HG03097 (cell line): Measurements from ENCODE around the gene USP21.

ENCODE experiments used
- ATAC-seq: cut with Tn5 transposase; IDR thresholded peaks from one replicate; pipeline ENCODE4 v1.9.1; 2021; ENCODE audit not compliant: unreplicated experiment, low FRiP score

Gene USP21

DNA sequence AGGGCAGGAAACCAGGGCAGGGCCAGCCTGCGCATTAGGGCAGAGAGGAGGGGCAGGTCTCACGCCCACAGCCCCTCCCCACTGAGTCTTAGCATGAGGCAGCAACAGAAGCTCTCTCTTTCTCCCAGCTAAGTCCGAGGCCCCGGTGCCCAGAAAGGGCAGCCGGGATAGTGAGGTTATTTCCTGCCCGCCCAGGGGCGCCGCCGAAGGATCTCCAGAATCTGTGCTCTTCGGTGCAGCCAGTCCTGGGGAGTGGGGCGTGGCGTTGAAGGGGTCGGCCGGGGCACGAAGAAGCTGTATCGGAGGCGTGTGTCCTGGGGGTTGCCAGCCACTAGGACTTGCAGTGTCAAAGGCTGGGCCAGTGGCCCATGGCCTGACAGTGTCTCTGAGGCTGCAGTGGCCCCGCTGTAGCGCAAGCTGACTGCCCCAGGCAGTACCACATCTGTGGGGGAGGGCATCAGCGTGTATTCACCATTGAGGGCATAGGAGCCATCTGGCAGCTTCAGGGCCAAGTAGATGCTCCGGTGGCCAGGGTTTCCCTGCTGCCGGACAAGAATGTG, 31.7 kb downstream of the USP21 start:
- no peak for ATAC-seq

DNA sequence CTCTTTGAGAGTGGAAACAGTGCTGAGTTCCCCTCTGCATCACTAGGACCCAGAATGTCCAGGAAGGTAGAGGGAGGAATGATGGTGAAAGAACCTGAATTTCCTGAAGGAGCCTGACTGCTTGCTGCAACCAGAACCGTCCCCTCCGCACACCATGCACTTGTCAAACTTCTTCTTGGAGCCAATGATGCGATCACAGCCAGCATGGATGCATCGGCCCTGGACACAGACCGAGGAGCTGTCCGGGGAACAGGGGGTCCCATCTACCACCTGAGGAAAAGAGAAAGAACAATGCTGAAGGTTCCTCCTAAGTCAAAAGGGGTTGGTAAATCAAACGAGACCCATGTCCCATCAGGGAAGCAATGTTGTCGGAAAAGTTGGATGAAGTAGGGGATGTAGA, 32.7 kb downstream of the USP21 start:
- ATAC-seq: no peak

DNA sequence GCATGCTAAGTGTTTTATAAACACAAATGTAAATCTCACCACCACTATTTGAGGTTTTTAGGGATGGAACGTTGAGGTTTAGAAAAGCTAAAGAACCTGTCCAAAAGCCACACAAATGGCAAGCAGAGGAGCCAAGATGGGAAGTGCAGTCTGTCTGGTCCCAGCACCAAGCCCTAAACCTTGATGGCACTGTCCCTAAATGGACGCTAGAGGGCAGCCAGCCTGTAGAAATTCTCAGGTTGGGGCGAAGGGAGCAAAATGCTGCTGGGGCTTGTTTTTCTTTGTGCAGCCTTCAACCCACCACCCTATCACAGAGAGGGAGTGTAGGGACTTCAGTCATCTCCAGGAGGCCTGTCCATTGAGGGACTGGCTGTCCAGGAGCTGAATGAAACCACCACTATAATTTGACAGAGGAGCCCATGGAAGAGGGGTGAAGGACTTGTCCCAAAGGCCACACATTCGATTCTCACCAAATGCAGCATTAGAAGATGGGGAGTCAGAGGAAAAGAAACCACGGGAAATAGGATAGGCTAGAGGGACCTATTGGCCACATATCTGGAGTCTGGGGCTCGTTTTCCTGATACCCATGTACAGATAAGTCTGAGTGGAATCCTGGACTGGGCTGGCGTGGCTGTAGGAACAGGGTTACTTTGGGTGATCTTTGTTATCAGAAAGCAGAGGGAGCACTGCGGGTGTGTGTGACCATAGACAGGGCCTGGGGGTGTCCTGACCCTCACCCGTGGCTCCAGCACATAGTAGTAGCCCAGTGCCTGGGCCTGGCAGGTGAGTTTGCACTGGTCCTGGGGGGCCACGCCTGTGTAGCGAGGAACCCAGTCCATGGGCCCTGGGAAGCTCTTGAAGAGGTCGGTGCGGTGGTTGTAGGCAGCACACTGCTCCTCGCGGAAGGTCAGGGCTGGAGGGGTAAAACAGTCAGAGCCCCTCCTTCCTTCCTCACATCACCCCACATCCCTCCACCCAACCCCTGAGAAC, 33.5 kb downstream of the USP21 start:
- peak; percentile 48 for ATAC-seq

DNA sequence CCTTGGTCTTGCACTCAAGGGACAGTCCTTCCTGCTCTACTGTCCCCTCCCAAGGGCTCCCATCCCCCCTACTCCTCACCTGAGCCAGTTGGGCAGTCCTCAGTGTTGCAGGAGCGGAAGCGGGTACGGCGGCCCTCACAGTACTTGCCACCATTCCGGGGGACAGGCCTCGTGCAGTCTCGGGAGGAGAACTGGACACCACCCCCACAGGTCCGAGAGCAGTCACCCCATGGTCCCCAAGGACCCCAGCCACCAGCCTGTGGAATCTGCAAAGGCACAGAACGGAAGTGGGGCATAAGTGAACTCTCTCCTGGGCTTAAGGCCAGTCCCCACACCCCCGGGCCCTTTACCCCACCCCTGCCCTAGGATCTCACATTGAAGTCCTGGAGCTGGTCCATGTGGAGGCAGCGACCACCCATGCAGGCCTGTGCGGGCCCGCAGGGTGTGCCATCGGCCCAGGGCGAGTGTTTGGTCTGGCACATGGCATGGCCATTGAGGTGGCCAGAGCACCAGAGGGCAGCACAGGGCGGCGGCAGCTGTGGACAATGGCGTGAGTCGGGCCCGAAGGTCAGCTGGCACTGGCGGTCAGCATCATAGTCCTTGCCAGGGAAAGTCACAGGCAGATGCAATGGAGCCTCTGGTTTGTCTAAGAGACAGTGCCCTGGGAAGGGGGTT, 34.4 kb downstream of the USP21 start:
- ATAC-seq: no peak

DNA sequence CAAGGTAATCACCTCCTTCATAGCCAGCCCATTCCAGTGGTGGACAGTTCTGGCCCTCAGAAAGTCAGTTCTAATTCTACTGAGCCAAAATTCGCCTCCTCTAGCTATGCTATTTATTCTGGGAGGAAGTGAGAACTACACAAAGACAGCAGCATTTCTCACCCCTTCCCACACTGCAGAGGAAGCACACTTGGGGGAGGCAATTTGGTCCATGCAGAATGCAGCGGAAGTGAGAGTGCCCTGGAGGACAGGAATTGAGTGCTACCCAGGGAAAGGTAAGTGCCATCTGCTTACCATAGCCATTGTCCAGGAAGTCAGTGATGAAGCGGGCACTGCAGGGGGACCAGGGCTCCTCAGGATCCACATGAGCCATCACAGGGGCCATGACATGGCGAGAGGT, 35.9 kb downstream of the USP21 start:
- no peak for ATAC-seq

DNA sequence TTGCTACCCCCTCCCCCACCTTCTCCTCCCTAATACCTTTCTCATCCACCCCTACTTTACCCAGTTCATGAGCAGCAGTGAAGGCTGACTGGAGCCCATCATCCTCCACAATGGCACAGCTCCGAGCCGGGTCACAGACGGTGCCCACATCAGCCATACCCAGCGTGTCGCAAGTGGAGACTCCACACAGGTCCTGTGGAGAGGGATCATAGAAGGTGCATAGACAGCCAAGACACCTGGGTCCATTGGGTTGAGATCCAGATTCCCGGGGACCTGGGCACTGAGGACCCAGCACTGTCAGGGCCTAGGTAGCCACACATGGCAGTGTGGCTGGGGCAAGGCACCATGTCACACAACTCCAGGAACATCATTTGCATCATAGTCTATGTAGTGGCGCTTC, 36.8 kb downstream of the USP21 start:
- no peak for ATAC-seq

DNA sequence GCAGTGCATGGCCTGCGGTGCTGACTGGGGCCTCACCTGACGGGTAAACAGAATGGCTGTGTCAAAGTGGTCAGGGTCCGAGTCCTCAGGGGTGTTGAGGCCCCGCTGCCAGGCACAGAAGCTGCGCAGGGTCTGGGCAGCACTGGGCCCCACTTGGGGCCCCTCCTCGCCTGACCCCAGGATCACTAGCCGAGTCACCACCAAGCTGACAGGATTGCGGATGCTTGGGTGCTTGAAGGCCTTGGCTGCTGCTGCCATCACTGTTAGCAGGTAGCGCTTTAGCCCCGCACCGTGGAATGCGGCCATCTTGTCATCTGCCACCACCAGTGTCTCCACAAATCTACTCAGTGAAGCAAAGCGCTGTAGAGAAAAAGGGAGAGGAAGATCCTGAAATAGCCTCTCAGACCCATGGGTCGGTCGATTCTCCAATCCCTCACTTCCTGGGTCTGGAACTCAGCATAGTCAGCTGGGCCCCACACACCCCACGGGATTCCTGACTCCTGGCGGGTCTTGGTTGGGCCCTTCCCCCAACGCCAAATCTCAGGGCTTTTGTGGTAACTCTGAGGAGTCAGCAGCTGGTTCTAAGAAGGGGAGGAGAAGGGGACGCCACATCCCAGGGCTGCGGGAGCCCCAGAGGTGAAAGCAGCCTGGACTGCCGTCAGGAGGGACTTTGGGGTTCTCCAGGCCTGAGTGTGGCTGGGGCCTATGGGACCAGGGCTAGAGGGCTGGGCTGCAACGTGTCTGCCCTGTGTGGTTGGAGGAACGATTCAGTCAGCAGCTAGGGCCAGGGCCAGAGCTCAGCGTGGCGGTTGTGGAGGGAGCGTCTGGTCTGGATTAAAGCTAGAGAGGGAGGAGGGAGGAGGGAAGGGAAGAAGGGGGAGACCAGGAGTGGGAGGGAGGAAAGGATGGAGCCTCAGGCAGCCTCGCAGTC, 37.5 kb downstream of the USP21 start:
- no peak for ATAC-seq

DNA sequence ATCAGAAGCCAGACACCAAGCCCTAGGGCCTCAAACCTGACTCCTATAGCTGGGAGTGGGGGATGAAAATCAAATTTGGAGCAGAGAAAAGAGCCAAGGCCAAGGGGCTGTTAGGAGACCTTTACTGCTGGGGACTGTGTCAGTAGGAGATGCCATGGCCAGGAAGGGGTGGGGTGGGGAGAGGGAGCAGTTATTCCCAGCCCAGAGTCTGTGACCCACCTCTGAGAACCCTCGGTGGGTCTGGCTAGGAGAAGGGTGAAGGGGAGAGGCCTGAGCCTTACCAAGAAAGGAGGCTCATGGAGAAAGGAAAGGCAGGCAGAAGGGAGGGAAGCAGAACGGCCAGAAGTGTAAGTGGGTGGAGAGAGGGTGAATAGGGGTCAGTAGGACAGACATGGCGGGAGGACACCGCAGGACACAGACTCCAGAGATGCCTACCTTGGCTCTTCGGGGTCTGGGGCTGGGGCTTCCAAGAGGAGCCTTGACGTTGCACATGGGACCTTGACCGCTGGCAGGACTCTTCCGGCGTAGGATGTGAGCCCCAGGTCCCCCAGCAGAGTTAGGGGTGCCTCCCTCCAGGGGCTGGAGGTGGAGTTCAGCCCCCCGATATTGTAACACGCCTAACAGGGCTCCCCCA, 38.4 kb downstream of the USP21 start:
- ATAC-seq: no peak

DNA sequence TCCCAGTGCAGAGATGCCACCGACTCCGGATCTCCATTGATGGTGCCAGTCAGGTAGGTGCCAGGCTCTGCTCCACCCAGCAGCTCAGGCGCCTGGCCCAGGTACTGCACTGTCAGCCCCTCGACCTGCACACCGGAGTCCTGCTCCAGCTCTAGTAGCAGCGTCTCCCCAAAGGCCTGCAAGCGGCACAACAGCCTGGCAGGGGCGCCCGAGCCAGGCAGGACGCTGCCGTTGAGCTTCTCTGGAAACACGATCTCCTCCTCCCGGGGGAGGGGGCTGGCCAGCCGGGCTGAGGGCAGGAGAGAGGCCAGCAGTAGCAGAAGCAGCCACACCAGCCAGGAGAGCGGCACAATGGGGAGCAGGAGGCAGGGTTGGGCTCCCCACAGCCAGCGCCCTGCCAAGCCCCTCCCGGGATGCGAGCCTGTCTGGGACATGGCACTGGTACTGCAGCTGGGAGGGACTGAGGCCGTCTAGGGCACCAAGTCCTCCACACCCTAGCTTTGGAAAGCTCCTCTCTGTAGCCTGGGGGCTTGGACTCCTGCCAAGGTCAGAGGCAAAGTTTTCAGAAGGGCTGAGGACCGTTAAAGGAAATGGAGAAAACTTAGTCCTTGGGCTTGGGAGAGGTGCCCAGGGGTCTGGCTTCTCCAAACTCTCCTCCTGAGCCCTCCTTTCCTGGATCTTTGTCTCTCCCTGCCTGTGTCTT, 39.0 kb downstream of the USP21 start:
- no peak for ATAC-seq

DNA sequence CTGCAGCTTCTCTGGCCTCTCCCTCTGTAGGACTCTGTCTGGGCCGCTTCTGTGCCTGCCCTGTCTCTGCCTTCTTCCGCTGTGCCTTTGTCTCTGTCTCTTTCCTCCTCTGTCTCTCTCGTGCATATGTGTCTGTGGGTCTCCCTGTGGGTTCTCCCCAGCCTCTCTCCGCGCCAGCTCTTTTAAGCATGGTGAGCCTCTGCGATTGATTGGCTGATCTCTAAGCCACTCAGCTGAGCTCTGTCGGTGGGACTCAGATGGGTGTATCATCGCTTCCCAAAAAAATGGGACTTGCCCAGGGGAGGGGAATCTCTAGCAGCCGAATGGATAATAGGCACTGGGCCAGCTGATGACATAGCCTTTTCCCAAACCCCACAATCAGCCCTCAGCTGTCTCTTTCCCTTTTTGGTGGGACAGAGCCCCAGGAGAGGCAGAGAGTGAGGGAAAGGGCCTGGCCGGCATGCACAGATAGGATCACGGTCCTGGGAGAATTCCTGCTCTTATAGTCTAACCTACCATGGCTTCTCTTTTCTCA, 39.7 kb downstream of the USP21 start, which contains the start of gene ADAMTS4:
Gene ADAMTS4 (minus strand): TSS at position 158 of the 535 bp plus-strand sequence. CDS start 427 bp downstream, outside the sequence.
- ATAC-seq: no peak

DNA sequence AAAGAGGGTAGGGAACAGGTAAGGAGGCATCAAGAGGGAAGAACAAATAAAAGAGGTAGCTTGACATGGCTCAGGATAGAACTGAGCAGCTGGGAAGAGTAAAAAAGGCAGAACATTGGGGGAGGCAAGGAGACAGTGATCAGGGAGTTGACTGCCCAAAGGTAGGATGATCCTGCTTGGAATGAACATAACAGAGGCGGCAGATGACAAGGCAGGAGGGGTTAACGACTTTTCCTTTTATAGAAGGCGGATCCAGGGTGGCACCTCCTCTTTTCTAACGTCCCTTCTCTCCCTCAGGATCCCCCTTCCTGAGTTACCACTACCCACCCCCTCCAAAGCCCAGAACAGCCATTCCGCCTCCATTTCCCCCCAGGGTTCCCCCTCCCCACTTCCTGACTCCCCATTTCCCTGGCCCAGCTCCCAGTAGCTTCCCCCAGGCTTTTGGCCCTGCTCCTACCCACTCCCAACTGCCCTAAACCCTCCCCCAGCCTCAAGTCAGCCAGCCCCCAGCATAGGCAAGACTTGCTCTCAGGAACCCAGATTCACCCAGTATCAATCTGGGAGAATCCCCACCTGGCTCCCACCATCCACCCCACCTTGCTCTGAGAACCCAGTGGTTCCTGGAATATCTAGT, 40.3 kb downstream of the USP21 start:
- no peak for ATAC-seq

DNA sequence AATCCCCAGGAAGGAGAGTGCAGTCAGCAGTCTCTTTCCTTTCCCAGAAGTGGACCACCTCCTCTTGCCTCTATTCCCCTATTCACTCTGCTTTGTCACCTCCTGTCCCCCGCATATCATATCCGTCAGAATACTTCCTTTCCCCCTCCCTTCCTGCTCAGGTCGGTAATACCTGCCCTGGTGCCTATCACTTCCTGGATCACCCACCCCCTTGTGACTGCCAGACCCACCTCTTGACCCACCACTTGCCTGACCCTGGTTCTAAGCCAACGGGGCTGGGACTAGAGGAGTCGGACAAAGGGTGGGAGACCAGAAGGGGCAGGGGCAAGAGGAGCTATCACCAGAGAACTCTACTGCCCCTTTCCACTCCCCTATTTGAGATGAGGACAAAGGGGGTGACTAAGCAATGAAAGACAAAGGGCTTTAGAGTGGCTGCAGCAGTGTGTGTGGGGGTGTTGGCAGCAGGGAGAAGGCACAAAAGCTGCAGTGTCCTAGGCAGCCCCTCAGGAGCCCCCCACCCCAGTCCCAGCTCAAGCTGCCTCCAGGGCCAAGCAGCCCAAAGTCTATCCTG, 41.2 kb downstream of the USP21 start:
- ATAC-seq: no peak

DNA sequence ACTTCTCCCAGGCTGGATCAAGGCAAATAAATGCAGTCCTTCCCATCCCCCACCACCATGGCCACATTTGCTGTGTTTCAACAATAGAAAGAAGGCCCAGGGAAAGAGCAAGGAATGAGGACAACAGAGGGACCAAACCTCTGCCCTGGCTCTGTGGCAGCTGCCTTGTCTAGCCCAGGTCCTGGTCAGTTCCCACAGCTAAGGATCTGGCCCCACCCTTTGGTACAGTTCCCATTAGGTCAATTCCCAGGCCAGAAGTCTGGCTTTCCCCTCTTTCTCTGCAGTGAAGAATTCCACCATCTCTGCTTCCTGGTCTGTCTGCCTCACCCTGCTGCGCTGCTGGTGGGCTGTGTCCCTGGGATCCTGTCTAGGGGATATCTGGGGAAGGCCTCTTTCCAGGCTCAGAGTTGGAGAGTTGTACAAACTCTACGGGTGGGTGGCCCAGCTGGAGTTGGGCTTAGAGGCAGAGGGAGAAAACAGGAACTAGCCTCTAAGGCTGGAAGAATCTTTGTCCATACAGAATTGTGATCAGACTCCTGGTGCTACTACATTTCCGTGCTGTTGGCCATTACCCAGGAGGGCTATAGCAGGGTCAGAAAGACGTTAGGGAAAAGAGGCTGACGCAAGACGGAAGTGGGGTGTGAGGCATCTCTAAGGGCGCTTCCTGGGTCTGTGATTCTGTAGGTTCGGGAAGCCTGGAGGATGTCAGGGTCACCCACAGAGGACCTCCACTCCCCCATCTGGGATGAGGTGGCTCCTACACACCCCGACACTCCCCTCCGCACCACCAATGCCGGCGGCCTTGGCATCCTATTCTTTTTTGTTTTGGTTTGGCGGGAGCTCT, 41.9 kb downstream of the USP21 start:
- ATAC-seq: no peak

DNA sequence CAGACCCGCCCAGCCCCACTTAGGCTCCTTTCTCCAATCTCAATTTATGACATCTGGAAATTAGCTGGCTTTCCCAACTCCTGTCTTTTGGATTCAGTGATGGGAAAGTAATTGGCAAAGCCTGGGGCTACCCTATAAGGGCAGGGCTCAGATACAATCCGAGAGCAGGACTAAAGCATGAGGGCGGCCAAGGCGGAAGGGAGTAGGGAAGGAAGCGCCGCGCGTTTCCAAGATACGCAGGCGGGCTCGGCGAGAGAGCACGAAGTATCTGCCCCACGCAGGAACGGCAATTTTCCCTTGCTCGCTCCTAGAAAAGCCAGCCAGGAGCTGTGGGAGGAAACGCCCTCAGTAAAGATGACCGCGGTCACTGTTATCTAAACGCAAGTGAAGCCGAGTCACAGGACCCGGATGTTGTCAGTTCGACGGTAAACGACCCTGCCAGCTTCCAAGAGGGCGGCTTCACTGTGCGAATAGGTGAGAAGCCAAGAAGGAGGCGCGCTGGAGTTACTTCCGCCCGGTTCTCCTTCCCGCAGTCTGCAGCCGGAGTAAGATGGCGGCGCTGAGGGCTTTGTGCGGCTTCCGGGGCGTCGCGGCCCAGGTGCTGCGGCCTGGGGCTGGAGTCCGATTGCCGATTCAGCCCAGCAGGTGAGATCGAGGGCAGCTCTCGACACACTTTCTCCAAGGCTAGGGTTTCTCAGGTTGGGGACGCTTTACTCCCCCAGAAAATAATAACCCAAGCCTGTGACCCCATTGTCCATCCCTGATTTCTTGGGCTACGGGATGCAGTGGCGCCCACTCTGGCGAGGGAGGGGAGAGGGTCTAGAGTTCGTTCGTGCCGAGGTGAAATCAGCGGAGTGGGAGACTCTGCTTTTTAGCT, 42.8 kb downstream of the USP21 start, which contains the start of gene NDUFS2:
Gene NDUFS2 (plus strand): TSS at position 532 of the 877 bp plus-strand sequence. CDS start 19 bp downstream, at position 551.
- ATAC-seq: peak; percentile 85

DNA sequence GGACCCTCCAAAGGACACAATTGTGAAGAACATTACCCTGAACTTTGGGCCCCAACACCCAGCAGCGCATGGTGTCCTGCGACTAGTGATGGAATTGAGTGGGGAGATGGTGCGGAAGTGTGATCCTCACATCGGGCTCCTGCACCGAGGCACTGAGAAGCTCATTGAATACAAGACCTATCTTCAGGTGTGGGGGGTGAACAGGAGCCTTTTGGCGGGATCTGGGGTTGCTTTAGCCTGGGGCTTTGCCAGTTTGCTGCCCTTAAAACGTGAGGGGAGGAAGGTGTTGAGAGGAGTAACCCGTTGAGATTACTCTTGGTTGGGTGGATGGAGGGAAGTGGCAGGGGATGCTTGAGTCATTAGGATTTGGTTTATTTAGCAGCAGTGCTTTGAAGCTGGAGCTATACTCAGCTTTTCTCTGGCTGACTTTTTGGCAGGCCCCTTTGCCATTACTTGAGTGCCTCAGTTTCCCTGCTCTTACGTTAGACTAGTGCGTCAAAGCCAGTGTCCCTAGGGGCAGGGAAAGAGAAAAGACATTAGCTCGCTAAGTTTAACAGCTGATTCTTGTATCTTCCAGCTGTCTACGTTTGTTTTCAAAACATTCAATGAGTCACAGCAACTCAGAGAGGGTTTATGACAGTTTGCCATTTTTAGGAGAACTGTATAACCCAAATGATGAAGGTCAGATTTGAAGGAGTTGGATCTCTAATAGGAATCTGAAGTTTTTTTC, 47.3 kb downstream of the USP21 start:
- ATAC-seq: no peak

DNA sequence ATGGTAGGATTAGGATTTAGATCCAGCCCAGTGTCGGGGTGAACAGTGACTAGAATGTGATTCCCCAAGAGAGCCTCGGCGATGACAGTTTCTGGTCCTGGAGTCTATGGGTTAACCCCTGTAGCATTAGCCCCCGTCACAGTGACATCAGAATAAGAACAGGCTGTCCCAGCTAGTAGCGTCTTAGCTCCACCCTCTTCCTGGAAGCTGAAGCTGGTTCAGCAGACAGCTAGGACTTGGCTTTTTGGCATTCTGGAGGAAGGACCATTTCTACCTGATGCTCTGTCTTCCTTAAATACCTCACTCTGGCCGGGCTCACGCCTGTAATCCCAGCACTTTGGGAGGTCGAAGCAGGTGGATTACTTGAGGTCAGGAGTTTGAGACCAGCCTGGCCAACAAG, 47.9 kb downstream of the USP21 start:
- no peak for ATAC-seq
